GM10266 (cell line): ENCODE data around the gene EPHA1.

Experiments
- DNase-seq: peaks from one replicate; pipeline ENCODE4 v3.0.0; 2012; ENCODE audit errors: extremely low spot score
- CTCF ChIP-seq: IDR thresholded peaks from 2 replicates; pipeline ENCODE4 v1.5.1; 2012; ENCODE audit warnings: mild to moderate bottlenecking, low read depth; ENCODE audit not compliant: control insufficient read depth, insufficient read depth; ENCODE audit errors: missing control alignments

Gene EPHA1

GRCh38 chr7:143444063-143444782 is 35.6 kb upstream of the EPHA1 start:
- no peak for TF ChIP-seq CTCF
- DNase-seq = no peak

- TF ChIP-seq CTCF = no peak
- no peak for DNase-seq
Observed at GRCh38 chr7:143443153-143443552, 34.5 kb upstream of the EPHA1 start, which contains the start of gene TAS2R60. Gene TAS2R60 (plus strand): TSS chr7:143443453. CDS start chr7:143443453, 0 bp downstream.

GRCh38 chr7:143439866-143440265 is 31.2 kb upstream of the EPHA1 start:
- no peak for TF ChIP-seq CTCF
- no peak for DNase-seq

- no peak for DNase-seq
- no peak for TF ChIP-seq CTCF
Observed at GRCh38 chr7:143437578-143437977, 28.9 kb upstream of the EPHA1 start.

GRCh38 chr7:143436325-143436946 is 27.8 kb upstream of the EPHA1 start:
- no peak for DNase-seq
- no peak for TF ChIP-seq CTCF

- no peak for DNase-seq
- no peak for TF ChIP-seq CTCF
Observed at GRCh38 chr7:143435266-143435665, 26.6 kb upstream of the EPHA1 start.

GRCh38 chr7:143434660-143435059 is 26.0 kb upstream of the EPHA1 start:
- DNase-seq = no peak
- TF ChIP-seq CTCF = no peak
